Fibroblast of skin of back (primary cell): ENCODE results near the gene SLC1A2.

Experiments
- DNase-seq: peaks from one replicate; pipeline ENCODE4 v3.0.0-alpha.2; 2013

The SLC1A2 gene

DNA sequence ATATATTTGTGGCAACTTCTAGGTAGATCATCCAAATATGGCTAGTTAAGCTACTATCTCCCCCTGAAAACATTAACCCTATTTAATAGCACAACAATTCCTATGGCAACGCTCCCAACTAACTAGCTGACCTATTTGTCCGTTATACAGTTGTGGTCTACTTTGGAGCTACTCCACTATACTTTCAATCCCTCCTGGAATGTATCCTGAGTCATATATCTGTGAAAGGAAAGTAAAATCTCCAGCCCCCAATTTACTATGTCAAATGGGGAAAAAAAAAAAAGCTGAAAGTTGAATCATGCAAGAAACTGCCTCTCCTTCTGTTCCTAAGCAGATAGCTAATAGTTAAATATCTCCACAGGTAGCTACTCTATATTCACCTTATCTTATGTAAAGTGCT is 151.9 kb downstream of the SLC1A2 start:
- peak; percentile 86 for DNase-seq

DNA sequence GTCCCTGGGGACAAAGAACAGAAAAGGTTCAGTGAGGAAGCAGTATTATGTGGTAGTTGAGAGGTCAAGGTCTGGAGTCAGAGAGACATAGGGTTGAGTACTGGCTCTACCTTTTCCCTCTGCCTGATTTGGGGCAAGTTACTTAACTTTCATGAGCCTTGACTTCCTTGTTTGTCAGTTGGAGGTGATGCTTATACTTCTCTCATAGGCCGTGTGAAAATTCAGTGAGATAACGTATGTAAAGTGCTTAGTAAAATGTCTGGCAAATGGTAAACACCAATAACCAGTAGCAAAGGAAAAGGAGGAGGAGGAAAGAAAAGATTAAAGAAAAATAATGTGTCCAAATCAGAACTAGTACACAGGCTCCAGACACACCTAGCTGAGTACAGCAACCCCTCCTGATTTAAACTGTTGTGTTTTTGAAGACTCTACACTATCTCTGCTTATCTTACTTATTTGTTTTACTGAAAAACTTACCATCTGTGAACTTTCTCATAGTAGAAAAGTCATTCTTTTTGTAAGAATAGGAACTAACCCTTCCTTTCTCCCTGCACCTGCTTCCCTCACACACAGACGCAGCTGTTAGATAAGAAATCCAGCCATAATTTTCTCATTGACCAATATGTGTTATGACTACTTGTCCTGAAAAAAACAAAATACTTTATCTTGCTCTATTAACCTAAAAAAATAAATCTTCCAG is 153.5 kb downstream of the SLC1A2 start:
- DNase-seq, result no peak

DNA sequence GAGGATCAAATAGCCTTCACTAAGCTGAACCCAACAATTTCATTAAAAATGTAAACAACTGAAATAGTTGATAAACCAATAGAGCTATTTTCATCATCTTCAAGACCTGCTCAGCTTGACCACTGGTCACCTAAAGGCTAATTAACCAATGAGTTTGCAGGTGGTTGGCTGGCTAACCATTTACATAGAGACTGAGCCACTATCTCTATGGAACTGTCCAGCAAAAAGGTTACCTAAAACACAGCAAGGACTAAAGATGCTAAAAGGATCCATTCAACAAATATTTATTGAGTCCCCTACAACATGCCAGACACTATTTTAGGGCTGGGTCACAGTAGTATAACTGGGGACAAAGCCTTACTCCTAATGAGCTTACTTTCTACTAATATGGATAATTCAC is 156.6 kb downstream of the SLC1A2 start:
- DNase-seq, result no peak

DNA sequence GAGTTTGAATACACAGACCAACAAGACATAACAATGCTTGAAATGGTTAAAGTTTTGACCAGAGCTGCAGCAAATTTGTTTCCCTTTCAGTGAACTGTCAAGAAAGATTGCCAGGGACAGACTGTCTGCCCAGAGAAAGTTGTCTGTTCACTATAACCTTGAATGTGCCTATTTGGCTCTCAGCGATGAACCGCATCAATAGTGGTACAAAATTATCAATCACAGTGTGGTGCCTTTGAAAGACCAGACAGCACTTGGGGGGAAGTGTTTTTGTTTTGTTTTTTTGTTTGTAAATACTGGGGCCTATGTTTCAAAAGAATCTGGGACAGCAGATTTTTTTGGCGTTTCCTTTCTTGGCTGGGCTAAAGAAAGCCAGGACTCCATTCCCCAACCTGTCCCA is 157.3 kb downstream of the SLC1A2 start:
- no peak for DNase-seq

DNA sequence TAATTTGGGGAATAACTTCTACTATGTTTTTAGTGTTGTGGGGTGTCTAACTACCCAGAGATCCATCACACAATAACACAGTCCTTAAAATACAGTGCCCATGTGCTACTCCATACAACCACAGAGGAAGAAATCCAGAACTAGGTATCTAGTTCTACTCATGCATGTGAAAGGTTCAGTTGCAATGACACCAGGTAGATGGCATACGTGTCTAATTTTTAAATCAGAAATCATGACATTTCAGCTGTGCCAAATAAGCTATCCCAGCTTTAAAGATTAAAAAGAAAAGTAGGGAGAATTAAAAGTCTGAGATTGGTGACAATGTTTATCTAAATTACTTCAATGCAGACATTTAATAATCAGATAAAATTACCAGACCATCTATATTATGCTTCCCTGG is 158.2 kb downstream of the SLC1A2 start:
- DNase-seq, result no peak

- peak; percentile 93 for DNase-seq
Measured at GRCh38 chr11:35260342-35260985, 158.9 kb downstream of the SLC1A2 start.

- no peak for DNase-seq
Measured at GRCh38 chr11:35259529-35259928, 159.8 kb downstream of the SLC1A2 start.

DNA sequence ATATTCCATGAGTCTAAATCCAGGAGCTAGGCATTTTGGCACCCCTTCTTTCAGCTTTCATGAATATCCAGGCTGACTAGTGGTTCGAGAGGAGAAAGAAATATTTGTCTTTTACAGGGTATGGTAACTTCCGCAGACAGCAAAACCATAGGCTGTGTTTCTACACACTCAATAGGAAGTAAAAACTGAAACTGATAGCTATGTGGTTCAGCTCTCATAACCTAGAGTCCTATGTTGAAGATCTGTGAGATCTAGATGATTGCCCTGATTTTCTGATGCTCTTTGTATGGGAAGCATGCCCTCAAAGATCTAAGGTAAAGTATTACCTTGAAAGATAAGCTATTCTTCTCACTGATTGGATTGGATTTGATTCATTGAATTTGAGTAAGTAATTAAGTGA is 162.1 kb downstream of the SLC1A2 start:
- no peak for DNase-seq

DNA sequence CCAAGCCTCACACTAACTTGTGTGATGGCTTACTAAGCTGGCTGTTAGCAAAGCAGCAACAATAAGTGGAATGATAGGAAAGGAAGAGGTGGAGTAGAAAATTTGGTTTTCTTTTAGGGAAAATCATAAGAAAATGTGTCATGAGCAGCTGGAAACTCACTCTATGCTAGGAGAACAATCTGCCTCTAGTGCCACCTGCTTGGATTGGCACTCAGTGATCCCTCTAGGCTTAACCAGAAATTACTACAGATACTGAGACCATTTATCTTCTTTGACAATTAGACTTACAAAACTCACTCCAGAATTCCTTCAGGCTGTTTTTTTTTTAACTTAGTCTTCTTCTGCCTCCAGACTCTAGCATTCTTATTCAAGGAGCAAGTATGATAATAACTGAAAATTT is 163.1 kb downstream of the SLC1A2 start:
- no peak for DNase-seq

DNA sequence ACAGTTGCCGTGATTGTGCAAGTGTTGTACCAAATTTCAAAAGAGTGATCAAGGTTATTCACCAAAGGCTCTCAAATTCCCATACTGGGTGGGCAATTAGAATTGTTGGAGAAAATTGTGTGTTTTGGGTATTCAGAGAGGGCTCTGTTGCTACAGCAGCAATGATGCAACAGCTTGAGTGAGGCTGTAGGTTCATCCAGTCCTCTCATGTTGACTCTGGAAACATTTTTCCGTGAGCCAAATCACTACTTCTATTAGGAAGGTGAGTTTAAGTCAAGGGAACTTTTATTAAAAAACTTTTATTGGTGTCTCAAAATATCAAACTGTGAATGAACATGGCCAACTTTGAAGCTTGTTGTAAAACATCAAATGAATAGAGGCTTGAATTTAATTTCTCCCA is 163.8 kb downstream of the SLC1A2 start:
- DNase-seq, result no peak

DNA sequence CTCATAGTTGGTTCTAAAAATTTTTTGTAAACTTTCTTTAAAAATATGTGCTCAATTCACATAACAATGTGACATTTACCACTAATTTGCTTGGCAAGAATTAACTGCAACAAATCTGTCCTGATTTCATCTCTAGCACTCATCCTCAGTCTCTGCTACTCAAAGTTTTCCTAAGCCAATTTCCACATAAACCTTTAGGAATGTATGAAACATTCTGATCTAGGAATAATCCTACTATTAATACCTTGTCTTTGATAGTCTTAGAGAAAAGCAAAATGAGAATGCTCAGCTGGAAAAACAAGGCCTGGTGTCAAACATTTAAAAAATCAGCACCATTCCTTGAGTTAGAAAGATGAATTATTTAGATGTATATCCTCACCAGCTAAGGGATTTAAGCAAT is 166.1 kb downstream of the SLC1A2 start:
- peak; percentile 58 for DNase-seq

DNA sequence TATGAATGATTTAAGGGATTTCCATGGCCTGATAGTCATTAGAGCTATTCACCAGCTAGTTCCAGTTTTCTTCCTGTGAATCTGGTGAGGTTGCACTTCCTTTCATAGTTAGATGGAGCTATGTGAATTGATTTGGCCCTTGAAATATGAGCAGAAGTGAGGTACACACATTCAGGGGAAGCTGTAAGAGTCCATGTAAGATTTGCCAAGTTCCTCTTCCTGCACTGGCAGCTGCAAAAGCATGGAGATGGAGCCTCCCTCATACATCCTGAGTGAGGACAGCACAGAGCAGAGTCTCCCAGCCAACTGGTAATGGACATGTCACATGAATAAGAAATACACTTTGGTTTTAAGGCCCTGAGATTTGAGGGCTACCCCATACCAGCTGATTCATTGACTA is 168.7 kb downstream of the SLC1A2 start:
- DNase-seq, result no peak

- no peak for DNase-seq
Measured at GRCh38 chr11:35250192-35250591, 169.2 kb downstream of the SLC1A2 start.

DNA sequence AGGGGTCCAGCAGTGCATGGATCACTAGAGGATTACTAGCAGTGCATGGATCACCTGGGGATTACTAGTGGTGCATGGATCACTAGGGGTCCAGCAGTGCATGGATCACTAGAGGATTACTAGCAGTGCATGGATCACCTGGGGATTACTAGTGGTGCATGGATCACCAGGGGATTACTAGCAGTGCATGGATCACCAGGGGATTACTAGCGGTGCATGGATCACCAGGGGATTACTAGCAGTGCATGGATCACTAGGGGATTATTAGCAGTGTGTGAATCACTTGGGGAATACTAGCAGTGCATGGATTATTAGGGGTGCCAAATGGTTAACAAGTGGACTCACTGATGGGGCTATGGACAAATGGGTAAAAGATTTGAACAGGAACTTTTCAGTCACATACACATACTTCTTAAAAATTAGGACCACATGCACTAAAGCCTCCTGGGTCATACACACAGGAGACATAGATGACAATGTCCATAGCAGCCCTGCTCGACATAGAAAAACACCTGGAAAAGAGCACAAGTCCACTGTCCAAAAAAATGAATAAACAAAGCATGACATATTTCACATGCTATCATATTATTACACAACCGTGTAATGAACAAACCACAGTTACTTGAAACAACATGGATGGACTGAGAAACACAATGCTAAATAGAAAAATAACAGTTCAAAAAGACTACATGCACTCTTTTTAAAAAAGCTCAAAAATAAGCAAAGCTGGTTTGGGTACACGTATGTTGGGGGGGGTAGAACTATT is 170.6 kb downstream of the SLC1A2 start:
- no peak for DNase-seq

DNA sequence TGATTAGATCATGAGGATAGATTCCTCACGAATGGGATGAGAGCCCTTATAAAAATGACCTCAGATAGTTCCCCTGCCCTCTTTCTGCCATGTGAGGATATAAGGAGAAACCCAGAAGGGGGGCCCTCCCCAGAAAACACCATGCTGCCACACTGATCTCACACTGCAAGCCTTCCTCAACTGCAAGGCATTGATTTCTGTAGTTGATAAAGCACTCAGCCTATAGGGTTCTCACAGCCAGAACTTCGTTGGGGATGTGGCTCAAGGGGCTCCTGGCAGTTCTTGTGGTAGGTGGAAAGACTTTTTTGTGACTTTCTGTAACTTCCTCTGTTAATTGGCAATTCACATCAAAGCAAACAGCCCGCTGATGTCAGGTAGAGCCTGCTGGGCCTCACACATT is 171.5 kb downstream of the SLC1A2 start:
- DNase-seq, result no peak

DNA sequence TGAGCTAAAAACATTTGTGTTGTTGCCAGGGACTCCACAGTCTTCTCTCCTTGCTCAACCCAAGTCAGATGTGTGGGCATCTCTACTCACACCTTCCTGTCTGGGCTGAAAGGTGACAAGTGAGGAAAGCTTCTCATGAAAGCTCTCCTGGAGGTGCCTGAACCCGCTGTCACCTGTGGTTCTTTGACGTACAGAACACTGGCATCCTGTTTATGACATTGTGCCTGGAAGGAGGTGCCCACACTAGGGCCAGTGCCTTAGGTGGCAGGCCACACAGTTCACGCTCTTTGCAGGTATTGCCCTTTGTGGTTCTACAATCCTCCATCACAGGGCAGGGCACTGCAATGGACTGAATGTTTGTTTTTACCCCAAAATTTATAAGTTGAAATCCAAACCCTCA is 171.9 kb downstream of the SLC1A2 start:
- DNase-seq, result no peak

GRCh38 chr11:35246745-35247144 is 172.6 kb downstream of the SLC1A2 start:
- DNase-seq, result peak; percentile 69

DNA sequence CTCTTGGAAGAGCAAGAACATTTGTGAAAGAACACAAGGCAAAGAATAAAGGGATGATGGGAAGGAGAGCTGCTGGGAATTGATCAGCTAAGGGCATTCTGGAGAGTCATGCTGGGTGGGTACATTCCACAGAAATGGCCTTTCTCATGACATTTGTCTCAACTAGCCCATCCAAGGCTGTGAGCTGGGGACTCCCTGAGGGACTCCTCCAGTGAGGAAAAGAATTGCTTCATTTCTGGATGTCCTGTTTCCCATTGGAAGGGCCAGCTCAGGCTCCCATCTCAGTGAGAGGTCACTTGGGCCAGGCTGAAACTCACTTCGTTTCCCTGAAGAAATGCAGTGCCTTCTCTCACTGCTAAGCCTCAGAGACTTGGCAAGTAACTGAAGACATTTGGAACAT is 173.6 kb downstream of the SLC1A2 start:
- no peak for DNase-seq

GRCh38 chr11:35245056-35245455 is 174.3 kb downstream of the SLC1A2 start:
- no peak for DNase-seq

DNA sequence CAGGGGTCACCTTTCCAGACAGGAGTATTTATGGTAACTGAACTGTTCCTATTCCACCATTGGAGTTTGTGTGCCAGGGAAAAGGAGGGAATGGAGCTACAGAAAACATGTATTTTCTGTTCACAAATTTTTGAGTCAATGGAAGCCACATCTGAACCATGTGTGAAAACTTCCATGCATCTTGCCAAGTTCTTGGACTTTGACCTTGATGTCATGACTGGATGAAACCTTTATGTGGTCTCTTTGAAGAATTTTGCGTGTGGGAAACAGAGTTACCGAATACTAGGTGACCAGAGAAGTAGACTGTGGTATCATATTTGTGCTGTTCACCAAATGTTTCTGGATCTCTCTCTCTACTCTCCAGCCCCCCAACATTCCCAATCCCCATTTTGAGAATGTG is 175.6 kb downstream of the SLC1A2 start:
- no peak for DNase-seq

DNA sequence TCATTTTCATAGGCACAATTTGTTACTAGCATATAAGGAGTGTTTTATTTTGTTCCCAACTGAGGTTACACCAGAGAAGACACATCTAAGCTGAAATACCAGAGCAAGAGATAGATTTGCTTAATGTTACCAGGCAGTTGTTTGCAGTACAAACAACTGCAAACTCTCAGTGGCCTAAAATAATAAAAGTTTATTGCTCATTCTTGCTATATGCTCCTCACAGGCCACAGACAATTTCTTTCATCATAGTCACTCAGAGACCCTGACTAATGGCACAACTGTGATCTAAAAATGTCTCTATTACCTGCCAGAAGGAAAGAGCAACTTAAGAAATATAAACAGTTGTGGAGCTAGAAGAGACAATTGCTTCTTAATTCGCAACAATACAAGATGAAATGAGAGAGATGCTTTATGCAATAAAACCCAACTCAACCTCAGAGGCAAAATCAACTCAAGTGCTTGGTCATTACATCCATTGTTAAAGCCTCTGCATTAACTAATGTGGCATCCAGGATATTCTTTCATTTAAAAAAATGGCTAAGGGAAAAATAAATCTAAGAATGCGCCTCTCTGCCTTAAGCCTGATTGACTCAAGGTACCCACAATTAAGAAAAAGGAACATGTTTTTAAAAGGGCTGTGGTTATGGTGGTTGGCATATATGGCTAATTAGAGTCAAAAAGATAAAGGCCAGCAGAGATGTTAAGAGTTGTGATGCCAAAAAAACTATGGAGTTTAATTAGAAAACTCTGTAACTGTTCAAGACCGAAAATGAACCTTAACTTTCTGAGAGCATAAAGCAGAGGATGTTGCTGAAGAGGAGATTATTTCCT is 176.7 kb downstream of the SLC1A2 start:
- DNase-seq, result peak; percentile 81

DNA sequence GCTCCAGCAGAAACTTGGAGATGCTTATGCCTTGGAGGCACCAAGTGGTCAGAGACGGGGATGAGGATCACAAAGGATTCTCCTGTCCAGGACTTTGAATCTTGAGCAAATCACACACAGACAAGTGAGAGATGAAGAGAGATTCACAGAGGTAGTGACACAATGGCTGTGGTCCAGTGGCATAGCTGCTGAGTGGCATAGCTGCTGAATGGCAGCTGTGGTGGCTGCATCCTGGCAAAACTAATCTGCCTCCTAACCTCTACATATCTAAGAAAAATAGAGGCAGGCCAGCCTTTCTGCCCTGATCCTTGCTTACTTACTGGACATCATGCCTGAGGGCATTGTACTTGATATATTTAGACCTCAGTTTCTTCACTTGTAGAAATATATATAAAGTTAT is 177.8 kb downstream of the SLC1A2 start:
- DNase-seq, result no peak

DNA sequence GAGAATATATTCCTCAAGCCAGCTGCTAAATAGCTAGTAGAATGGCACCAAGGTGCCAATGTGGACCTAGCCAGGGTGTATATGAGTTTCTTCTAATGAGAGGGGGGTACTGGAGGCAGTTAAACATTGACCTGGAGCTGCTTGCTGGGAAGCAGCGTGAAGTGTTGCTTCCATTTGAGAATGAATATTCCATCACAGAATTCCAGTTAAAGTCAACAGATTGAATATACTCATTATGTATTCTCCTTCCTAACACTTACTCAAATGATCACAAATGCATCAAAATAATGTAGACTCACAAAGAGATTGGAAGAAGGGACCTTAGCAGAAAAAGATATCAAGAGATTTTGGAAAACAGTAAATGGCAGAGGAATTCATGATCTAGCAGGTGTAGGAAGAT is 178.3 kb downstream of the SLC1A2 start:
- no peak for DNase-seq
